H1 (cell line): Measurements from ENCODE around the gene IQSEC3.

Experiments
- CTCF ChIP-seq, 3 experiments: IDR thresholded peaks; 1 replicate in 2 of 3; 2 replicates in 1 of 3; pipeline versions ENCODE4 v1.5.1 to v1.6.1; 2011; ENCODE audit warnings: low read length in 3 of 3, mild to moderate bottlenecking in 3 of 3, inconsistent platforms in 2 of 3, low read depth in 1 of 3, moderate library complexity in 1 of 3; ENCODE audit not compliant: insufficient read depth in 1 of 3; ENCODE audit errors: control extremely low read depth in 1 of 3
- EP300 ChIP-seq, 2 experiments: IDR thresholded peaks; 1 replicate in 1 of 2; 2 replicates in 1 of 2; pipeline ENCODE4 v1.6.1; 2011 to 2012; ENCODE audit warnings: low read depth in 2 of 2, low read length in 2 of 2, mild to moderate bottlenecking in 2 of 2, borderline replicate concordance in 1 of 2, inconsistent platforms in 1 of 2, moderate library complexity in 1 of 2
- GABPA ChIP-seq: IDR thresholded peaks from 2 replicates; pipeline ENCODE4 v1.6.1; 2011; ENCODE audit warnings: mild to moderate bottlenecking, low read length, moderate library complexity, borderline replicate concordance; ENCODE audit not compliant: insufficient read depth
- GTF2F1 ChIP-seq: IDR thresholded peaks from 2 replicates; pipeline ENCODE4 v1.6.1; 2012; ENCODE audit warnings: low read depth, low read length, improper control_type of control experiment, borderline replicate concordance
- MAX ChIP-seq: IDR thresholded peaks from 2 replicates; pipeline ENCODE4 v1.6.1; 2012; ENCODE audit warnings: inconsistent platforms
- RFX5 ChIP-seq: IDR thresholded peaks from 2 replicates; pipeline ENCODE4 v1.6.1; 2011; ENCODE audit warnings: low read depth, low read length, improper control_type of control experiment, borderline replicate concordance
- SP2 ChIP-seq: IDR thresholded peaks from 2 replicates; pipeline ENCODE4 v1.6.1; 2012; ENCODE audit warnings: mild to moderate bottlenecking, low read length, inconsistent platforms
- SUZ12 ChIP-seq: fragments of 200-600 bp; sonication (generic); IDR thresholded peaks from 2 replicates; pipeline ENCODE4 v1.6.1; 2012; ENCODE audit warnings: mild to moderate bottlenecking, inconsistent platforms, low read length, moderate library complexity, mixed read lengths
- YY1 ChIP-seq: IDR thresholded peaks from 2 replicates; pipeline ENCODE4 v1.6.1; 2011; ENCODE audit warnings: low read depth, mild to moderate bottlenecking, low read length
- ZNF274 ChIP-seq: IDR thresholded peaks from 2 replicates; pipeline ENCODE4 v1.7.0; 2012; ENCODE audit warnings: low read length, borderline replicate concordance; ENCODE audit errors: extremely low read depth

GRCh38 chr12:178829-179109 is 112.2 kb downstream of the IQSEC3 start:
- TF ChIP-seq GABPA = no peak
- no peak for TF ChIP-seq RFX5
- TF ChIP-seq SP2 = no peak
- no peak for TF ChIP-seq CTCF (IDR thresholded peaks at IDR 0.05; ENCODE audit: control extremely low read depth in 1 of 3, insufficient read depth in 1 of 3, low read depth in 1 of 3, low read length in 3 of 3)
- no peak for TF ChIP-seq EP300 (IDR thresholded peaks at IDR 0.05; ENCODE audit: borderline replicate concordance in 1 of 2, low read depth in 2 of 2, low read length in 2 of 2)
- TF ChIP-seq YY1 = no peak
- TF ChIP-seq GTF2F1 = no peak
- TF ChIP-seq MAX = no peak
- no peak for TF ChIP-seq ZNF274
- TF ChIP-seq SUZ12 = no peak
